ENCODE data around the gene ELAVL2. TPM values are rescaled to one million over a fixed set of nuclear protein-coding genes. Genes with fewer than 3 reads are reported as not detected.

Gene ELAVL2
- total RNA-seq, 1 experiment from 2014 or later = 35.9 TPM

DNA sequence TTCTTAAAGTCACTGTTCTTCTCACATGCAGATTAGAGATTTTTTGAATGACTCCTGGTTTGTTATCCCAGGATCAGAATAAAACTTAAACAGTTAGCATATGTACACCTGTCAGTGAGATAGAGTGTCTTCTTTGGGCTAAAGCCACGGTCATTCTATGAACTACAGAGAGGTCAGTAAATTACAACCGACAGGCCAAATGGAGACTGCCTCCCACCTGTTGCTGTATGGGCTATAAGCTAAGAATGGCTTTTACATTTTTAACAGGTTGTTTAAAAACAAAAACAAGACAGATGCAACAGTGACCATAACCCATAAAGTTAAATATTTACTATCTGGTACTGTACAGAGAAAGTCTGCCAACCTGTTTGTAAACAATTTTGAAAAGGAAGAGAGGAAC is 125.7 kb downstream of the ELAVL2 start:
- Mint-ChIP-seq H3K9me3 (no peaks in the 10 kb centered on the region), H3K27ac (no peak overlapping the region), H3K4me1 (peaks cover 46% of the 10 kb centered on the region), H3K4me3 (no peak overlapping the region), H3K27me3 (ENCODE audit: low read depth) (no peaks in the 10 kb centered on the region), H3K36me3 (peaks cover 5% of the 10 kb centered on the region)
- ChIA-PET POLR2A (interaction anchor here (0.7 kb wide), 1 partner anchor 85 kb away, joined by 3 read pairs; no protein-coding TSS in a partner anchor), CTCF (no interaction called here)
- TF ChIP-seq NR1H2 (CRISPR knock-in tag; IDR thresholded peaks at IDR 0.05) (no peak), AR (CRISPR knock-in tag; IDR thresholded peaks at IDR 0.05) (no peak), TP53 (CRISPR knock-in tag; IDR thresholded peaks at IDR 0.05) (no peak), ZNF512 (CRISPR knock-in tag; IDR thresholded peaks at IDR 0.05; ENCODE audit: borderline replicate concordance) (no peak), ETV6 (CRISPR knock-in tag; IDR thresholded peaks at IDR 0.05) (no peak), ZNF232 (CRISPR knock-in tag; IDR thresholded peaks at IDR 0.05) (no peak), ZNF671 (CRISPR knock-in tag; IDR thresholded peaks at IDR 0.05) (no peak)
- TF ChIP-seq, protein P1, sequence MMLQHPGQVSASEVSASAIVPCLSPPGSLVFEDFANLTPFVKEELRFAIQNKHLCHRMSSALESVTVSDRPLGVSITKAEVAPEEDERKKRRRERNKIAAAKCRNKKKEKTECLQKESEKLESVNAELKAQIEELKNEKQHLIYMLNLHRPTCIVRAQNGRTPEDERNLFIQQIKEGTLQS (CRISPR knock-in tag; conservative IDR thresholded peaks at IDR 0.05) = no peak
- TF ChIP-seq, protein P2, sequence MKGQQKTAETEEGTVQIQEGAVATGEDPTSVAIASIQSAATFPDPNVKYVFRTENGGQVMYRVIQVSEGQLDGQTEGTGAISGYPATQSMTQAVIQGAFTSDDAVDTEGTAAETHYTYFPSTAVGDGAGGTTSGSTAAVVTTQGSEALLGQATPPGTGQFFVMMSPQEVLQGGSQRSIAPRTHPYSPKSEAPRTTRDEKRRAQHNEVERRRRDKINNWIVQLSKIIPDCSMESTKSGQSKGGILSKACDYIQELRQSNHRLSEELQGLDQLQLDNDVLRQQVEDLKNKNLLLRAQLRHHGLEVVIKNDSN (CRISPR knock-in tag; IDR thresholded peaks at IDR 0.05) = no peak
- TF ChIP-seq, protein P3, sequence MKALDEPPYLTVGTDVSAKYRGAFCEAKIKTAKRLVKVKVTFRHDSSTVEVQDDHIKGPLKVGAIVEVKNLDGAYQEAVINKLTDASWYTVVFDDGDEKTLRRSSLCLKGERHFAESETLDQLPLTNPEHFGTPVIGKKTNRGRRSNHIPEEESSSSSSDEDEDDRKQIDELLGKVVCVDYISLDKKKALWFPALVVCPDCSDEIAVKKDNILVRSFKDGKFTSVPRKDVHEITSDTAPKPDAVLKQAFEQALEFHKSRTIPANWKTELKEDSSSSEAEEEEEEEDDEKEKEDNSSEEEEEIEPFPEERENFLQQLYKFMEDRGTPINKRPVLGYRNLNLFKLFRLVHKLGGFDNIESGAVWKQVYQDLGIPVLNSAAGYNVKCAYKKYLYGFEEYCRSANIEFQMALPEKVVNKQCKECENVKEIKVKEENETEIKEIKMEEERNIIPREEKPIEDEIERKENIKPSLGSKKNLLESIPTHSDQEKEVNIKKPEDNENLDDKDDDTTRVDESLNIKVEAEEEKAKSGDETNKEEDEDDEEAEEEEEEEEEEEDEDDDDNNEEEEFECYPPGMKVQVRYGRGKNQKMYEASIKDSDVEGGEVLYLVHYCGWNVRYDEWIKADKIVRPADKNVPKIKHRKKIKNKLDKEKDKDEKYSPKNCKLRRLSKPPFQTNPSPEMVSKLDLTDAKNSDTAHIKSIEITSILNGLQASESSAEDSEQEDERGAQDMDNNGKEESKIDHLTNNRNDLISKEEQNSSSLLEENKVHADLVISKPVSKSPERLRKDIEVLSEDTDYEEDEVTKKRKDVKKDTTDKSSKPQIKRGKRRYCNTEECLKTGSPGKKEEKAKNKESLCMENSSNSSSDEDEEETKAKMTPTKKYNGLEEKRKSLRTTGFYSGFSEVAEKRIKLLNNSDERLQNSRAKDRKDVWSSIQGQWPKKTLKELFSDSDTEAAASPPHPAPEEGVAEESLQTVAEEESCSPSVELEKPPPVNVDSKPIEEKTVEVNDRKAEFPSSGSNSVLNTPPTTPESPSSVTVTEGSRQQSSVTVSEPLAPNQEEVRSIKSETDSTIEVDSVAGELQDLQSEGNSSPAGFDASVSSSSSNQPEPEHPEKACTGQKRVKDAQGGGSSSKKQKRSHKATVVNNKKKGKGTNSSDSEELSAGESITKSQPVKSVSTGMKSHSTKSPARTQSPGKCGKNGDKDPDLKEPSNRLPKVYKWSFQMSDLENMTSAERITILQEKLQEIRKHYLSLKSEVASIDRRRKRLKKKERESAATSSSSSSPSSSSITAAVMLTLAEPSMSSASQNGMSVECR (CRISPR knock-in tag; IDR thresholded peaks at IDR 0.05; ENCODE audit: borderline replicate concordance) = no peak
- no peak for ATAC-seq
- DNase-seq (ENCODE audit: low spot score) = no peak

- ChIA-PET CTCF (no interaction called here), POLR2A (no interaction called here)
- DNase-seq (ENCODE audit: low spot score) (no peak), ATAC-seq (no peak)
- peaks cover 59% of the 10 kb centered on the region for H3K4me1 Mint-ChIP-seq
- no peaks in the 10 kb centered on the region for H3K9me3 Mint-ChIP-seq
- H3K27me3 Mint-ChIP-seq (ENCODE audit: low read depth) = no peaks in the 10 kb centered on the region
- peak overlapping the region; percentile 40; the same call in 1 of the 2 replicates for H3K27ac Mint-ChIP-seq
- no peak overlapping the region for H3K4me3 Mint-ChIP-seq
- H3K36me3 Mint-ChIP-seq = peaks cover 2% of the 10 kb centered on the region; the same call in 1 of the 2 replicates
- TF ChIP-seq ERG (CRISPR knock-in tag; IDR thresholded peaks at IDR 0.05) = no peak
- TF ChIP-seq NR1H2 (CRISPR knock-in tag; IDR thresholded peaks at IDR 0.05) = no peak
- TF ChIP-seq SP1 (CRISPR knock-in tag; conservative IDR thresholded peaks at IDR 0.05) = no peak
- no peak for TF ChIP-seq TEAD4 (CRISPR knock-in tag; IDR thresholded peaks at IDR 0.05)
- no peak for TF ChIP-seq RORB (CRISPR knock-in tag; IDR thresholded peaks at IDR 0.05)
Observed at GRCh38 chr9:23698161-23698560, 127.9 kb downstream of the ELAVL2 start.
